ENCODE measurements around the gene MAP2K6. TPM values are rescaled to one million over a fixed set of nuclear protein-coding genes. Genes with fewer than 3 reads are reported as not detected.

The MAP2K6 gene
- total RNA-seq, 1 donor = 0.43 TPM

GRCh38 chr17:69401251-69401650, 13.2 kb upstream of the MAP2K6 start:
- H3K4me3 ChIP-seq (ENCODE audit: low read depth, low read length) = no peak overlapping the region
- DNase-seq (ENCODE audit: low read depth) = no peak
- no peak for TF ChIP-seq CTCF (IDR thresholded peaks at IDR 0.05; ENCODE audit: insufficient read depth, low read depth, low read length)

- no peak for DNase-seq (ENCODE audit: low read depth)
- no peak for TF ChIP-seq CTCF (IDR thresholded peaks at IDR 0.05; ENCODE audit: insufficient read depth, low read depth, low read length)
- no peak overlapping the region for H3K4me3 ChIP-seq (ENCODE audit: low read depth, low read length)
These were observed 12.4 kb upstream of the MAP2K6 start for GRCh38 chr17:69402052-69402451.

- peak; percentile 55 for DNase-seq (ENCODE audit: low read depth)
- no peak overlapping the region for H3K4me3 ChIP-seq (ENCODE audit: low read depth, low read length)
- no peak for TF ChIP-seq CTCF (IDR thresholded peaks at IDR 0.05; ENCODE audit: insufficient read depth, low read depth, low read length)
These were observed 10.1 kb upstream of the MAP2K6 start for GRCh38 chr17:69404399-69404798.

GRCh38 chr17:69405096-69405495, 9.4 kb upstream of the MAP2K6 start:
- no peak overlapping the region for H3K4me3 ChIP-seq (ENCODE audit: low read depth, low read length)
- DNase-seq (ENCODE audit: low read depth) = peak; percentile 45
- no peak for TF ChIP-seq CTCF (IDR thresholded peaks at IDR 0.05; ENCODE audit: insufficient read depth, low read depth, low read length)

GRCh38 chr17:69406941-69407340, 7.6 kb upstream of the MAP2K6 start:
- TF ChIP-seq CTCF (IDR thresholded peaks at IDR 0.05; ENCODE audit: insufficient read depth, low read depth, low read length) = no peak
- no peak overlapping the region for H3K4me3 ChIP-seq (ENCODE audit: low read depth, low read length)
- DNase-seq (ENCODE audit: low read depth) = peak; percentile 17

- TF ChIP-seq CTCF (IDR thresholded peaks at IDR 0.05; ENCODE audit: insufficient read depth, low read depth, low read length) = no peak
- DNase-seq (ENCODE audit: low read depth) = no peak
- H3K4me3 ChIP-seq (ENCODE audit: low read depth, low read length) = no peak overlapping the region
These were observed 6.7 kb upstream of the MAP2K6 start for GRCh38 chr17:69407759-69408158.

GRCh38 chr17:69410671-69411070, 3.8 kb upstream of the MAP2K6 start:
- H3K4me3 ChIP-seq (ENCODE audit: low read depth, low read length) = no peak overlapping the region
- no peak for DNase-seq (ENCODE audit: low read depth)
- no peak for TF ChIP-seq CTCF (IDR thresholded peaks at IDR 0.05; ENCODE audit: insufficient read depth, low read depth, low read length)

Data from fibroblast of villous mesenchyme (primary cell).